Endothelial cell of umbilical vein (primary cell): ENCODE measurements around the gene CD63. TPM values are rescaled to one million over a fixed set of nuclear protein-coding genes. Genes with fewer than 3 reads are reported as not detected.

Source experiments
- BruUV-seq: library from RNA; stranded (reverse); fragments of 400-500 nt; replicated peaks from 2 replicates; lab custom pipeline; 2021; lab: Mats Ljungman, UMichigan
- CTCF ChIA-PET: fragments of 300-600, 350-600 bp; sonication (Branson Sonifier 250); formaldehyde crosslinking; loops from one replicate; lab custom pipeline; 2021; ENCODE audit warnings: antibody characterized with exemption, inconsistent platforms; lab: Charles Lee
- POLR2A ChIA-PET: fragments of 300-600, 350-600 bp; sonication (Branson Sonifier 250); formaldehyde crosslinking; loops from one replicate; lab custom pipeline; 2021; ENCODE audit warnings: antibody characterized with exemption, inconsistent platforms; lab: Charles Lee
- DNase-seq: peaks from one replicate; pipeline ENCODE4 v3.0.0-alpha.2; 2011; ENCODE audit warnings: low read depth, low spot score
- FAIRE-seq: peaks from 2 replicates; lab custom pipeline; 2011; peaks lifted over from hg19 to GRCh38; lab: Jason Lieb, UNC
- H2AFZ ChIP-seq: 2 replicates; pipeline ENCODE4 v1.6.0; 2012; ENCODE audit warnings: low read depth, low read length, control low read depth, inconsistent platforms
- H3K27ac ChIP-seq: 2 replicates; pipeline ENCODE4 v1.5.1; 2011; ENCODE audit warnings: low read depth, mild to moderate bottlenecking, control low read depth, low read length, moderate library complexity; ENCODE audit not compliant: insufficient read depth
- H3K27me3 ChIP-seq, 2 experiments: 2 replicates each; pipeline versions ENCODE4 v1.6.0 to v1.6.1; 2011; ENCODE audit warnings: low read length in 2 of 2, mixed read lengths in 1 of 2; ENCODE audit not compliant: control insufficient read depth in 2 of 2, insufficient read depth in 2 of 2
- H3K36me3 ChIP-seq, 2 experiments: 2 replicates in 1 of 2; 3 replicates in 1 of 2; pipeline ENCODE4 v1.5.1; 2011; ENCODE audit warnings: low read length in 2 of 2, mild to moderate bottlenecking in 1 of 2, moderate library complexity in 1 of 2; ENCODE audit not compliant: control insufficient read depth in 2 of 2, insufficient read depth in 2 of 2; ENCODE audit errors: extremely low read depth in 1 of 2
- H3K4me1 ChIP-seq: 3 replicates; pipeline ENCODE4 v1.5.1; 2011; ENCODE audit warnings: mild to moderate bottlenecking, low read length; ENCODE audit not compliant: control insufficient read depth, insufficient read depth; ENCODE audit errors: extremely low read depth
- H3K4me2 ChIP-seq: 2 replicates; pipeline ENCODE4 v1.6.1; 2011; ENCODE audit warnings: low read length, control low read depth, mixed read lengths; ENCODE audit not compliant: insufficient read depth
- H3K4me3 ChIP-seq, 3 experiments: fragments of 200-600 bp in 1 of 3; sonication (generic), shearing (Covaris generic) in 1 of 3; replicated peaks in 1 of 3; 2 replicates each; pipeline ENCODE4 v1.5.1; 2011 to 2016; ENCODE audit warnings: control low read depth in 3 of 3, low read length in 3 of 3, mild to moderate bottlenecking in 2 of 3, inconsistent platforms in 1 of 3, low read depth in 1 of 3, moderate library complexity in 1 of 3; ENCODE audit not compliant: insufficient read depth in 1 of 3
- H3K79me2 ChIP-seq: 2 replicates; pipeline ENCODE4 v1.6.0; 2012; ENCODE audit warnings: low read length, inconsistent platforms; ENCODE audit not compliant: control insufficient read depth, insufficient read depth
- H3K9ac ChIP-seq: replicated peaks from 2 replicates; pipeline ENCODE3; 2011; ENCODE audit warnings: low read length, control low read depth; ENCODE audit not compliant: insufficient read depth; ENCODE audit errors: extremely low read depth
- H3K9me1 ChIP-seq: replicated peaks from 3 replicates; pipeline ENCODE4 v1.6.0; 2011; ENCODE audit warnings: mild to moderate bottlenecking, low read length; ENCODE audit not compliant: control insufficient read depth, insufficient read depth; ENCODE audit errors: extremely low read depth
- H3K9me3 ChIP-seq: replicated peaks from 2 replicates; pipeline ENCODE4 v1.5.1; 2012; ENCODE audit warnings: low read length, inconsistent platforms; ENCODE audit not compliant: control insufficient read depth, insufficient read depth
- H4K20me1 ChIP-seq: replicated peaks from 2 replicates; pipeline ENCODE3; 2011; ENCODE audit warnings: mild to moderate bottlenecking, low read length; ENCODE audit not compliant: control insufficient read depth, insufficient read depth; ENCODE audit errors: extremely low read depth
- CTCF ChIP-seq, 2 donors: IDR thresholded peaks; 1 replicate in 1 of 2; 2 replicates in 1 of 2; pipeline ENCODE4 v1.5.1; 2011; ENCODE audit warnings: low read length in 2 of 2, mild to moderate bottlenecking in 2 of 2, moderate library complexity in 2 of 2, control low read depth in 1 of 2, inconsistent platforms in 1 of 2, low read depth in 1 of 2; ENCODE audit not compliant: insufficient read depth in 1 of 2; ENCODE audit errors: extremely low read depth in 1 of 2
- EZH2 ChIP-seq: IDR thresholded peaks from 2 replicates; pipeline ENCODE4 v1.6.1; 2012; ENCODE audit warnings: borderline replicate concordance, low read depth, mild to moderate bottlenecking, moderate library complexity, low read length, inconsistent platforms; ENCODE audit not compliant: severe bottlenecking
- FOS ChIP-seq: IDR thresholded peaks from 2 replicates; pipeline ENCODE4 v1.6.1; 2011; ENCODE audit warnings: mild to moderate bottlenecking, low read length, moderate library complexity, borderline replicate concordance; ENCODE audit not compliant: insufficient read depth
- GATA2 ChIP-seq: IDR thresholded peaks from 2 replicates; pipeline ENCODE4 v1.7.0; 2011; ENCODE audit warnings: low read depth, mild to moderate bottlenecking, moderate library complexity, mixed read lengths, low read length; ENCODE audit not compliant: insufficient read length, insufficient read depth
- JUN ChIP-seq: IDR thresholded peaks from 2 replicates; pipeline ENCODE4 v1.6.1; 2011; ENCODE audit warnings: borderline replicate concordance, low read depth; ENCODE audit not compliant: insufficient read length, insufficient read depth
- MAX ChIP-seq: IDR thresholded peaks from 2 replicates; pipeline ENCODE4 v1.6.1; 2011; ENCODE audit not compliant: insufficient read depth, insufficient read length
- MYC ChIP-seq: IDR thresholded peaks from one replicate; pipeline ENCODE4 v1.6.1; 2011; ENCODE audit warnings: mild to moderate bottlenecking, low read depth, low read length
- POLR2AphosphoS5 ChIP-seq: IDR thresholded peaks from 2 replicates; pipeline ENCODE4 v1.6.1; 2012; ENCODE audit warnings: low read depth, mild to moderate bottlenecking, control low read depth, low read length, moderate library complexity; ENCODE audit not compliant: insufficient read depth
- dilution Hi-C: fragments of 300-500 bp; cut with MboI; formaldehyde crosslinking; loops from one replicate; pipeline ENCODE4 v1.15.0; 2019; ENCODE audit warnings: low sequenced_read_pairs; ENCODE audit not compliant: extremely low pct_ligation_motif_present
- intact Hi-C: fragments of 100-400 bp; cut with micrococcal nuclease; formaldehyde crosslinking; loops from one replicate; pipeline ENCODE4 v1.10.0; 2022
- polyA plus RNA-seq, 4 experiments: library from polyadenylated mRNA; depleted of rRNA in 3 of 4; stranded (reverse) in 3 of 4; unstranded in 1 of 4; fragments of >200 nt; gene quantifications; 2 replicates each; pipeline versions ENCODE4 v1.2.1 to v1.2.3, GENCODE V29; 2011 to 2012; ENCODE audit warnings: missing spikeins in 1 of 4
- total RNA-seq: library from RNA; stranded (reverse); gene quantifications from 2 replicates; pipeline ENCODE4 v1.2.3, GENCODE V29; 2021

The CD63 gene
- total and polyA plus RNA-seq, 2 donors (not counting 3 experiments of a cell fraction or from before 2014, with no cell fraction given) = 1,054 to 1,429 TPM

GRCh38 chr12:55715169-55715764 lies 13.5 kb downstream of the CD63 start:
- Histone ChIP-seq H3K4me1 (peaks cover 20% of the 10 kb centered on the region), H3K4me2 (peak overlapping the region; percentile 87), H3K9ac (peak overlapping the region; percentile 8), H4K20me1 (no peaks in the 10 kb centered on the region), H3K27ac (no peak overlapping the region), H3K79me2 (no peaks in the 10 kb centered on the region), H3K9me1 (no peaks in the 10 kb centered on the region), H3K4me3 (peak overlapping the region in 2 of 3 experiments; percentile 82 to 94), H3K9me3 (no peaks in the 10 kb centered on the region), H3K27me3 (peaks cover 17% of the 10 kb centered on the region in 2 experiments), H2AFZ (peak overlapping the region; percentile 97), H3K36me3 (no peaks in the 10 kb centered on the region)
- POLR2A ChIA-PET = no interaction called here
- DNase-seq = no peak
- no peak for FAIRE-seq
- CTCF ChIA-PET = interaction anchor here (0.6 to 11.1 kb wide), 6 partner anchors 8 to 1390 kb away, joined by 3 to 151 read pairs (median 4); partner anchors contain the start of genes CD63, COPZ1 and ITGA7
- dilution Hi-C loops = no loop called here
- no peak for TF ChIP-seq MAX
- TF ChIP-seq POLR2AphosphoS5 = no peak
- TF ChIP-seq FOS = no peak
- no peak for TF ChIP-seq EZH2
- TF ChIP-seq JUN = no peak
- no peak for TF ChIP-seq GATA2
- TF ChIP-seq CTCF (IDR thresholded peaks at IDR 0.05; ENCODE audit: extremely low read depth in 1 of 2, insufficient read depth in 1 of 2, low read depth in 1 of 2, low read length in 2 of 2) = no peak
- TF ChIP-seq MYC = no peak
- intact Hi-C loops = no loop called here
- TSS peak; percentile 79 for BruUV-seq
